H1 (cell line): ENCODE data around the gene ANKRD11. TPM values are rescaled to one million over a fixed set of nuclear protein-coding genes. Genes with fewer than 3 reads are reported as not detected.

ENCODE experiments used
- CTCF ChIA-PET: fragments of 300-600 bp; sonication (Branson Sonifier 250); formaldehyde crosslinking; loops from one replicate; lab custom pipeline; 2021; ENCODE audit not compliant: partially characterized antibody; lab: Charles Lee
- POLR2A ChIA-PET: fragments of 300-600 bp; sonication (Branson Sonifier 250); formaldehyde crosslinking; loops from one replicate; lab custom pipeline; 2021; ENCODE audit warnings: inconsistent platforms; ENCODE audit not compliant: partially characterized antibody; lab: Charles Lee
- DNase-seq, 2 experiments: peaks; one replicate each; pipeline versions ENCODE4 v3.0.0 to v3.0.0-alpha.2; 2010 to 2022; ENCODE audit warnings: low spot score in 2 of 2, low read depth in 1 of 2, mixed read lengths in 1 of 2
- FAIRE-seq: peaks from 2 replicates; lab custom pipeline; 2011; peaks lifted over from hg19 to GRCh38; lab: Jason Lieb, UNC
- H2AFZ ChIP-seq: 2 replicates; pipeline ENCODE4 v1.8.1; 2012; ENCODE audit warnings: low read length, inconsistent platforms
- H2AK5ac ChIP-seq: 2 replicates; pipeline ENCODE4 v1.6.1; 2013; ENCODE audit warnings: low read depth, low read length
- H2BK120ac ChIP-seq: replicated peaks from 2 replicates; pipeline ENCODE3; 2013; ENCODE audit warnings: low read depth, low read length, inconsistent platforms
- H2BK12ac ChIP-seq: 2 replicates; pipeline ENCODE4 v1.6.1; 2013; ENCODE audit warnings: low read depth, low read length
- H2BK15ac ChIP-seq: 2 replicates; pipeline ENCODE4 v1.6.1; 2013; ENCODE audit warnings: low read length
- H2BK20ac ChIP-seq: 2 replicates; pipeline ENCODE4 v1.6.1; 2013; ENCODE audit warnings: low read length
- H2BK5ac ChIP-seq: 2 replicates; pipeline ENCODE4 v1.6.1; 2013; ENCODE audit warnings: low read depth, low read length
- H3K14ac ChIP-seq: 2 replicates; pipeline ENCODE4 v1.6.1; 2013; ENCODE audit warnings: inconsistent platforms; ENCODE audit not compliant: insufficient read length
- H3K18ac ChIP-seq: 2 replicates; pipeline ENCODE4 v1.6.1; 2013; ENCODE audit warnings: low read length; ENCODE audit errors: extremely low read depth
- H3K23ac ChIP-seq: 2 replicates; pipeline ENCODE4 v1.6.1; 2013; ENCODE audit warnings: inconsistent platforms; ENCODE audit not compliant: insufficient read length
- H3K23me2 ChIP-seq: 2 replicates; pipeline ENCODE4 v1.6.1; 2013; ENCODE audit warnings: low read depth, low read length
- H3K27ac ChIP-seq: 2 replicates; pipeline ENCODE4 v1.6.1; 2011; ENCODE audit warnings: low read depth, low read length, inconsistent platforms
- H3K27me3 ChIP-seq, 4 experiments: replicated peaks in 1 of 4; 1 replicate in 1 of 4; 2 replicates in 3 of 4; pipeline versions ENCODE4 v1.6.1 to v1.8.1; 2011 to 2013; ENCODE audit warnings: low read length in 3 of 4, mild to moderate bottlenecking in 3 of 4, inconsistent platforms in 2 of 4, mixed read lengths in 2 of 4, moderate library complexity in 1 of 4; ENCODE audit not compliant: control insufficient read depth in 3 of 4, insufficient read depth in 3 of 4; ENCODE audit errors: extremely low read depth in 1 of 4
- H3K36me3 ChIP-seq, 4 experiments: 2 replicates each; pipeline versions ENCODE4 v1.6.1 to v1.8.1; 2011 to 2013; ENCODE audit warnings: mild to moderate bottlenecking in 4 of 4, low read length in 3 of 4, moderate library complexity in 2 of 4, control low read depth in 1 of 4, inconsistent platforms in 1 of 4; ENCODE audit not compliant: insufficient read depth in 4 of 4, control insufficient read depth in 2 of 4
- H3K4ac ChIP-seq: replicated peaks from 2 replicates; pipeline ENCODE3; 2013; ENCODE audit warnings: low read length, low read depth, mixed read lengths, inconsistent platforms; ENCODE audit not compliant: insufficient read length
- H3K4me1 ChIP-seq, 4 experiments: replicated peaks in 1 of 4; 1 replicate in 1 of 4; 2 replicates in 3 of 4; pipeline versions ENCODE4 v1.6.1 to v1.8.1; 2011 to 2013; ENCODE audit warnings: low read length in 3 of 4, inconsistent platforms in 2 of 4, mixed read lengths in 1 of 4; ENCODE audit not compliant: insufficient read depth in 4 of 4, control insufficient read depth in 3 of 4
- H3K4me2 ChIP-seq, 2 experiments: 2 replicates each; pipeline versions ENCODE4 v1.6.1 to v1.8.1; 2011 to 2013; ENCODE audit warnings: low read depth in 2 of 2, low read length in 2 of 2, control low read depth in 1 of 2, inconsistent platforms in 1 of 2, mild to moderate bottlenecking in 1 of 2; ENCODE audit not compliant: insufficient read depth in 1 of 2
- H3K4me3 ChIP-seq, 4 experiments: fragments of 200-600, 300-600 bp in 1 of 4; sonication (generic), shearing (Covaris generic), sonication (Bioruptor Twin) in 1 of 4; 2 replicates each; pipeline versions ENCODE4 v1.5.1 to v1.8.1; 2011 to 2016; ENCODE audit warnings: low read length in 4 of 4, low read depth in 3 of 4, control low read depth in 2 of 4, inconsistent platforms in 2 of 4, mild to moderate bottlenecking in 2 of 4, mixed read lengths in 1 of 4, moderate library complexity in 1 of 4; ENCODE audit not compliant: insufficient read depth in 2 of 4; ENCODE audit errors: extremely low read depth in 1 of 4
- H3K56ac ChIP-seq: replicated peaks from 2 replicates; pipeline ENCODE3; 2013; ENCODE audit warnings: low read depth, mild to moderate bottlenecking, mixed read lengths, low read length, inconsistent platforms; ENCODE audit not compliant: insufficient read length
- H3K79me1 ChIP-seq: 2 replicates; pipeline ENCODE4 v1.6.1; 2013; ENCODE audit warnings: low read depth, low read length, control low read depth
- H3K79me2 ChIP-seq, 2 experiments: 2 replicates each; pipeline versions ENCODE4 v1.6.1 to v1.8.1; 2012 to 2013; ENCODE audit warnings: low read length in 2 of 2, mild to moderate bottlenecking in 2 of 2, inconsistent platforms in 1 of 2; ENCODE audit not compliant: insufficient read depth in 2 of 2, control insufficient read depth in 1 of 2
- H3K9ac ChIP-seq, 4 experiments: replicated peaks in 1 of 4; 1 replicate in 1 of 4; 2 replicates in 3 of 4; pipeline versions ENCODE4 v1.6.1 to v1.8.1; 2011 to 2013; ENCODE audit warnings: low read depth in 3 of 4, low read length in 3 of 4, control low read depth in 2 of 4, mild to moderate bottlenecking in 2 of 4, moderate library complexity in 2 of 4, inconsistent platforms in 1 of 4; ENCODE audit errors: extremely low read depth in 1 of 4
- H3K9me3 ChIP-seq, 2 experiments: 2 replicates each; pipeline versions ENCODE4 v1.6.1 to v1.8.1; 2012 to 2013; ENCODE audit warnings: mild to moderate bottlenecking in 2 of 2, moderate library complexity in 2 of 2, control low read depth in 1 of 2, inconsistent platforms in 1 of 2, low read depth in 1 of 2, low read length in 1 of 2, mixed read lengths in 1 of 2; ENCODE audit not compliant: insufficient read depth in 2 of 2
- H4K20me1 ChIP-seq, 2 experiments: replicated peaks in 1 of 2; 2 replicates each; pipeline versions ENCODE3 to v1.8.1; 2011 to 2013; ENCODE audit warnings: inconsistent platforms in 2 of 2, low read length in 2 of 2, mild to moderate bottlenecking in 1 of 2; ENCODE audit not compliant: insufficient read depth in 2 of 2, control insufficient read depth in 1 of 2
- H4K5ac ChIP-seq: 2 replicates; pipeline ENCODE4 v1.6.1; 2013; ENCODE audit warnings: low read length, low read depth, mixed read lengths, inconsistent platforms; ENCODE audit not compliant: insufficient read length
- H4K8ac ChIP-seq: 2 replicates; pipeline ENCODE4 v1.8.0; 2013; ENCODE audit warnings: mild to moderate bottlenecking, moderate library complexity, low read length, inconsistent platforms; ENCODE audit not compliant: insufficient read depth; ENCODE audit errors: extremely low read depth
- H4K91ac ChIP-seq: replicated peaks from 2 replicates; pipeline ENCODE3; 2013; ENCODE audit warnings: low read length, mixed read lengths, inconsistent platforms; ENCODE audit not compliant: insufficient read length
- CREB1 ChIP-seq: IDR thresholded peaks from 2 replicates; pipeline ENCODE4 v1.6.1; 2012; ENCODE audit warnings: inconsistent platforms
- E2F6 ChIP-seq: IDR thresholded peaks from 2 replicates; pipeline ENCODE4 v1.6.1; 2012; ENCODE audit warnings: inconsistent platforms
- HDAC2 ChIP-seq, 2 experiments: fragments of 300-600 bp in 1 of 2; sonication (generic) in 1 of 2; IDR thresholded peaks; 2 replicates each; pipeline ENCODE4 v1.6.1; 2011 to 2012; ENCODE audit warnings: low read depth in 2 of 2, low read length in 2 of 2, mild to moderate bottlenecking in 2 of 2, moderate library complexity in 2 of 2, borderline replicate concordance in 1 of 2, inconsistent platforms in 1 of 2
- JUN ChIP-seq: IDR thresholded peaks from 2 replicates; pipeline ENCODE4 v1.6.1; 2011; ENCODE audit warnings: low read depth, mild to moderate bottlenecking, improper control_type of control experiment, low read length
- JUND ChIP-seq: IDR thresholded peaks from 2 replicates; pipeline ENCODE4 v1.6.1; 2011; ENCODE audit warnings: mild to moderate bottlenecking, improper control_type of control experiment, low read length
- KDM1A ChIP-seq: fragments of 200-600, 300-600 bp; sonication (generic); IDR thresholded peaks from 2 replicates; pipeline ENCODE4 v1.7.1; 2016; ENCODE audit warnings: mild to moderate bottlenecking, low read length, borderline replicate concordance
- KDM4A ChIP-seq: IDR thresholded peaks from one replicate; pipeline ENCODE4 v1.7.1; 2012; ENCODE audit warnings: low read depth, mild to moderate bottlenecking, moderate library complexity, low read length, inconsistent platforms; ENCODE audit not compliant: severe bottlenecking
- SP1 ChIP-seq: IDR thresholded peaks from 2 replicates; pipeline ENCODE4 v1.6.1; 2011; ENCODE audit warnings: low read depth, low read length
- SP4 ChIP-seq: IDR thresholded peaks from 2 replicates; pipeline ENCODE4 v1.6.1; 2012; ENCODE audit warnings: low read length, inconsistent platforms
- SUZ12 ChIP-seq: fragments of 200-600 bp; sonication (generic); IDR thresholded peaks from 2 replicates; pipeline ENCODE4 v1.6.1; 2012; ENCODE audit warnings: mild to moderate bottlenecking, inconsistent platforms, low read length, moderate library complexity, mixed read lengths
- TCF12 ChIP-seq: IDR thresholded peaks from 2 replicates; pipeline ENCODE4 v1.6.1; 2011; ENCODE audit warnings: low read depth, mild to moderate bottlenecking, low read length
- YY1 ChIP-seq: IDR thresholded peaks from 2 replicates; pipeline ENCODE4 v1.6.1; 2011; ENCODE audit warnings: low read depth, mild to moderate bottlenecking, low read length
- WGBS, 2 experiments: shearing (Covaris generic) in 1 of 2; methylation state at CpG; one replicate each; pipeline versions ENCODE4 v1.1.6 to v1.1.7; 2013 to 2015; ENCODE audit warnings: low lambda C conversion rate in 2 of 2, mixed read lengths in 2 of 2, inconsistent platforms in 1 of 2, low coverage in 1 of 2, missing lambda C conversion rate in 1 of 2; ENCODE audit not compliant: insufficient replicate concordance in 2 of 2, insufficient coverage in 1 of 2, insufficient read length in 1 of 2; ENCODE audit errors: extremely low coverage in 1 of 2, missing lambda C conversion rate in 1 of 2; 5-methylcytosine and 5-hydroxymethylcytosine counted together
- polyA plus RNA-seq, 7 experiments: library from polyadenylated mRNA; depleted of rRNA in 3 of 7; stranded (reverse) in 5 of 7; unstranded in 2 of 7; fragments of >200 nt in 5 of 7; fragments of 200-250 nt in 2 of 7; gene quantifications; 1 replicate in 5 of 7; 2 replicates in 1 of 7; 4 replicates in 1 of 7; pipeline versions ENCODE4 v1.2.1 to v1.2.3, GENCODE V29; 2011 to 2013; ENCODE audit warnings: missing spikeins in 2 of 7, mixed read lengths in 2 of 7
- total RNA-seq: library from RNA; stranded (reverse); fragmentation: NEBNext Ultra II Directional; extraction: Animal tissue kit (Norgen Biotek cat#: 25700); gene quantifications from 2 replicates; pipeline ENCODE4 v1.2.1, GENCODE V29; 2021

The ANKRD11 gene
- total and polyA plus RNA-seq, 2 of the 8 experiments (the other 6 are each of a cell fraction or from before 2014, with no cell fraction given) = 46.5 to 142 TPM

DNA sequence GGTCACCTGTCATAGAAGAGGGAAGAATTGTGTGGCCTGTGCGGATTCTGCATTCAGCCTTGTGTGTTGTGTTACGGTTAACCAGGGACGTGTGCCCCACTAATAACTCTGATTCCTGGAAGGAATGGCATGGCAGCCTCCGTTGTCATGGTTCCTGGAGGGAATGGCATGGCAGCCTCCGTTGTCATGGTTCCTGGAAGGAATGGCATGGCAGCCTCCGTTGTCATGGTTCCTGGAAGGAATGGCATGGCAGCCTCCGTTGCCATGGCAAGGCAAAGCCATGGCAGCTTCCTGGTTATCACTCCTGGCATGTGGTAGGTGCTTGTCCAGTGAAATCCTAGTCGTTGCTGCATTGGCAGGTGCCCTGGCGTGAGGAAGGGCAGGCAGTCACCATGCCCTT lies 26.8 kb upstream of the ANKRD11 start:
- H3K18ac ChIP-seq = no peak overlapping the region
- no peak overlapping the region for H3K4ac ChIP-seq
- H3K9ac ChIP-seq = no peak overlapping the region
- H3K23ac ChIP-seq = no peak overlapping the region
- H2AFZ ChIP-seq = no peak overlapping the region
- no peak overlapping the region for H2AK5ac ChIP-seq
- no peak overlapping the region for H2BK20ac ChIP-seq
- no peak overlapping the region for H2BK15ac ChIP-seq
- no peak overlapping the region for H3K27ac ChIP-seq
- no peak overlapping the region for H2BK12ac ChIP-seq
- no peaks in the 10 kb centered on the region for H3K9me3 ChIP-seq
- 82% methylated on average over 9 of the region's 9 CpGs; no CpG with 5 or more reads in 1 of the 2 experiments for WGBS, 2 experiments
- no peak overlapping the region for H4K5ac ChIP-seq
- H2BK120ac ChIP-seq = no peak overlapping the region
- peaks cover 7% of the 10 kb centered on the region for H3K79me1 ChIP-seq
- H3K4me2 ChIP-seq = no peak overlapping the region
- H3K27me3 ChIP-seq = no peaks in the 10 kb centered on the region
- ChIA-PET CTCF (interaction anchor here (0.6 to 2.4 kb wide), 4 partner anchors 32 to 208 kb away, joined by 3 to 4 read pairs (median 4); no protein-coding TSS in a partner anchor), POLR2A (interaction anchor here (0.7 to 1.3 kb wide), 3 partner anchors 28 to 591 kb away, joined by 3 read pairs; no protein-coding TSS in a partner anchor)
- peaks cover 7 to 9% of the 10 kb centered on the region in 2 experiments for H4K20me1 ChIP-seq
- no peak for TF ChIP-seq JUND
- TF ChIP-seq E2F6 = no peak
- no peak for TF ChIP-seq KDM1A
- TF ChIP-seq TCF12 = no peak
- TF ChIP-seq SP4 = no peak
- no peak for TF ChIP-seq HDAC2 (IDR thresholded peaks at IDR 0.05; ENCODE audit: borderline replicate concordance in 1 of 2, low read depth in 2 of 2, low read length in 2 of 2)
- TF ChIP-seq SUZ12 = no peak
- no peak for TF ChIP-seq YY1
- TF ChIP-seq JUN = no peak
- no peak for TF ChIP-seq CREB1
- no peak for TF ChIP-seq KDM4A
- TF ChIP-seq SP1 = no peak
- H3K79me2 ChIP-seq = peaks cover 3 to 34% of the 10 kb centered on the region in 2 experiments; a peak in 3 of 4 replicates
- H4K91ac ChIP-seq = no peak overlapping the region
- DNase-seq = no peak
- no peak overlapping the region for H4K8ac ChIP-seq
- no peaks in the 10 kb centered on the region; a peak in 1 of 7 replicates for H3K4me1 ChIP-seq
- H2BK5ac ChIP-seq = no peak overlapping the region
- peaks cover 16 to 50% (median 34%) of the 10 kb centered on the region in 4 experiments for H3K36me3 ChIP-seq
- H3K23me2 ChIP-seq = no peaks in the 10 kb centered on the region
- FAIRE-seq = no peak
- no peak overlapping the region for H3K4me3 ChIP-seq
- no peak overlapping the region for H3K14ac ChIP-seq
- H3K56ac ChIP-seq = no peak overlapping the region
